HTERT RPE-1 (cell line): ENCODE results near the gene ZNF134.

Experiments used
- in situ Hi-C: fragments of 300-500 bp; cut with MboI; formaldehyde crosslinking; loops from 4 replicates; pipeline ENCODE4 v1.14.3; 2020; ENCODE audit warnings: low sequenced_read_pairs

ZNF134 gene

DNA sequence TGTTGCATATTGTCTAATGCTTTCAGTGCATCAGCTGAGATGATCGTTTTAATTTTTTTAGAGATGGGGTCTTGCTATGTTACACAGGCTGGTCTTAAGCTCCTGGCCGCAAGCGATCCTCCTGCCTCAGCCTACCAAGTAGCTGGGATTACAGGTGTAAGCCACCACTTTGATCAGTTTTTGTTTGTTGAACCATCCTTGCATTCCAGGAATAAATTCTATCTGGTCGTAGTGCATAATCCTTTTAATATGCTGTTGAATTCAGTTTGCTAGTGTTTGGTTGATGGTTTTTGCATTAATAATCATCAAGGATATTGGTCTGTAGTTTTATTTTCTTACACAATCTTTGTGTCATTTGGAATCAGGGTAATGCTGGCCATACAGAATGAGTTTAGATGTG, 23.3 kb downstream of the ZNF134 start:
- in situ Hi-C loops = no loop called here

DNA sequence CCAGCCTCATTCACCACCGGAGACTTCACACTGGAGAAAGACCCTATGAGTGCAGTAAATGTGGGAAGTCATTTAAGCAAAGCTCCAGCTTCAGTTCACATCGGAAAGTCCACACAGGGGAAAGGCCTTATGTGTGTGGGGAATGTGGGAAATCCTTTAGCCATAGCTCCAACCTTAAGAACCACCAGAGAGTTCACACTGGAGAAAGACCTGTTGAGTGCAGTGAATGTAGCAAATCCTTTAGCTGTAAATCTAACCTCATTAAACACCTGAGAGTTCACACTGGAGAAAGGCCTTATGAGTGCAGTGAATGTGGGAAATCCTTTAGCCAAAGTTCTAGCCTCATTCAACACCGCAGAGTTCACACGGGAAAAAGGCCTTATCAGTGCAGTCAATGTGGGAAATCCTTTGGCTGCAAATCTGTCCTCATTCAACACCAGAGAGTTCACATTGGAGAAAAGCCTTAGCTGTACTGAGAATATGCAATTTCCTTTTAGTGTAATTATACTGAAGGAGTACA, 27.7 kb downstream of the ZNF134 start:
- in situ Hi-C loops = no loop called here

DNA sequence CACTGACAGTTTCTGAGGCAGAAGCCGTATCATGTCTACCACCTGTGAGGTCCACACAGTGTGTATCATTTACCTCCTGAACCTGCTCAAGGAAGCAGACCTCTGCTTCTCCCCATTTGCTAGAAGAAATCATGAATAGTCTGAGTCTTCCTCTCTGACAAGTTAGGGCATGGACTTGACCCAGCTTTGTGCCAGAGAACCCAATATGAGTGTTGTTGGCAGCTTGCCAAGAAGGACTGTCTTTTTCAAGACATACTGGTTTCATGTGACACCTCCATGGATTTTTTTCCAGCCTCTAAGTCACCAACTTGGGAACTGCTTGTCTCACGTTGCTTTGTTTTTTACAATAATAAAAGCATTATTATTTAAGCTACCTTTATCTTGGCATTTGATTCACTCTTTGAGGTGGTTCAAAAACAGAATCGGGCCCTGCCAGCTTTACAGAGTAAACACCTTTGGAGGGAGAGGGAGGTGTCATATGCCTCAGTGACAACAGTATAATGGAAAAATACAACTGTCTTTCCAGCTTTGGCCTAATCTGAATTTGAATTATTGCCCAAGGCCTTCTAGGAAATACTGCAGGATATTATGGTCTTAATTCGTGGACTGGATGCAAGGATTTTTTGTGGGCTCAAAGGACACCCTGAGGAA, 28.5 kb downstream of the ZNF134 start:
- in situ Hi-C loops = no loop called here

DNA sequence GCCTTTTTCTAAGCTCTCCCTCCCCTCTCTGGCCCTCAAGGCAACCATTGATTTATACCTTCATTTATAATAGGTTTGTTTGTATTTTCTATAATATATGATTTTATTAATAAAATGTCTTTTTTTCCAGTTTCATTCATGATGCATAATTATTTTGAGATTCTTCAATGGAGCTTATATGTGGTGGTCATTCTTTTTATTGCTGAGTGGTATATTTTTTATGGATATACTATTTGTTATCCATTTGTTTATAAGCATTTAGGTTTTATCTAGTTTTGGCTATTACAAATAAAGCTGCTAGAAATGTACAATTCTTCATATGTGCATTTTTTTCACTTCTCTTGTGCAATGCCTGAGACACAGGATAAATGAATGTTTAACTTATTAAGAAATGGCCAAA, 29.7 kb downstream of the ZNF134 start:
- in situ Hi-C loops = no loop called here

DNA sequence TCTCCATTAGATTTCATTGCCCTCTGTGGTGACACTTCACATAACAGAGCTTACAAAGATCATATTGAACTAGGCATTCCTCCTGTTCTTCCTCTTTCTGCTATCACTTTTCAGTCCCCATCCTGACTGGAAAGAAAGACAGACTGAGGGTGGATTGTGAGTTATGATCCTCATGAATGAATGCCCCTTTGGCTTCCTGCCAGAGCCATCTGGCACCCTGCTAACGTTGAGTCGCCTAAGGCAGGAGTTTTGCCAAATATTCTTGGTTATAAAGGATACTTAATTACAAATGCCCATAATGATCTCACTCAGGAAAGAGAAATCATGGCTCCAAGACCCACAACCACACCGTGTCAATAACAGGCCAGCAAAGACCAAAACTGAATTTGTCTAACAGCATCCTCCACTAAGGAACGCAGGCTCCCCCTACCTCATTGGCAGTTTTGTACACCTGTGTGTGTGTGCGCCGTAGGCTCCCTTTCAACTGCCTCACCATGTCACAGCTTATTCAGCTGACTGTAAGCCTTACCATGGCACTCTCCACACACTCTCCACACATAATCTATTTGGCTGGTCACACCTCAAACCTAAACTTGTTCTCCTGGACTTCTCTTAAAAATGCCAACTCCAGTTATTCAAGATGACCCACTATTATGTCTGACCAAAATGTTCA, 34.4 kb downstream of the ZNF134 start:
- in situ Hi-C loops = no loop called here

DNA sequence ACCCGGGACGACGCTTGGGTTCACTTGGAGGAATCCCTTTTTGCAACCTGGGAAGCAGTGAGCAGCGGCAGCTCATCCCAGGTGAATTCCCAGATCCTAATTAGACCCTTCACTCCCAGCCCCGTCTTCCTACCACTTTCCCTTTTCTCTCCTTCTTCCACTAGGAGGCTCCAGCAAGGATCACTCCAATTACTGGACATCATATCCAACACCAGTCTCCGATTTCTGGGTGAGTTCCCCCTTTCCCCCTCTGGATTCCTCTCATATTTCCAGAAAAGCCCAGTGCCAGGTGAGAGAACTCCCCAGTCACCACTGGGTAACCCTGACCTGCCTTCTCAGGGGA, 37.6 kb downstream of the ZNF134 start:
- in situ Hi-C loops = no loop called here

DNA sequence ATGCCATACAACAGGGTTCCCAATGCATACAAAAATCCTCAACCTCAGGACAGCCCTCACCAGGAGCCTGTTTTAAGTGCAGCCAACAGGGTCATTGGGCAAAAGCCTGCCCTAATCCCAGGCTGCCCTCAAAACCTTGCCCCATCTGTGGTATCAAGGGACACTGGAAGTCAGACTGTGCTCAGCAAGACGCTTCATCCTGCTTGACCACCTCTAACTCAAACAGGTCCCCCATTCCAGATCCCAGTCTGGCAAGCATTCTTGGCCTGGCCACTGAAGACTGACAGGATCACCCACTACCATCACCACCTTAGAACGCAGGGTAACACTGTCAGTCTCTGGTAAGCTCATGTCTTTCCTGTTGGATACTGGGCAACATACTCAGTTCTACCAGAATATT, 39.6 kb downstream of the ZNF134 start:
- in situ Hi-C loops = no loop called here

DNA sequence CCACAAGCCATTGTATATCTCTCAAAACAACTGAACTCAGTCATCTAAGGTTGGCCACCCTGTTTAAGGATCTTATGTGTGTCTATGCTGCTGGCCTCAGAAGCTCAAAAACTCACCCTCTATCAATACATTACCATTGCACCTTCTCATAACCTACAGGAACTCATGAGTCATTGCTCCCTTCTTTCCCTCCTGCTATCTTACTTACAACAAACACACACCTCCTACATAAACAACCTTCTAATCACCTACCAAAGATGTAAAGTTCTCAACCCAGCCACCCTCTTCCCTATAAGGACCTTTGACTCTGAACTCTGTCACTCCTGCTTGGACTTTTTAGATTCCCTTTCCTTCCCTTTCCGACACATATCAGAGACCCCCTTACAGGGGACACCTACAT, 41.4 kb downstream of the ZNF134 start:
- in situ Hi-C loops = no loop called here

DNA sequence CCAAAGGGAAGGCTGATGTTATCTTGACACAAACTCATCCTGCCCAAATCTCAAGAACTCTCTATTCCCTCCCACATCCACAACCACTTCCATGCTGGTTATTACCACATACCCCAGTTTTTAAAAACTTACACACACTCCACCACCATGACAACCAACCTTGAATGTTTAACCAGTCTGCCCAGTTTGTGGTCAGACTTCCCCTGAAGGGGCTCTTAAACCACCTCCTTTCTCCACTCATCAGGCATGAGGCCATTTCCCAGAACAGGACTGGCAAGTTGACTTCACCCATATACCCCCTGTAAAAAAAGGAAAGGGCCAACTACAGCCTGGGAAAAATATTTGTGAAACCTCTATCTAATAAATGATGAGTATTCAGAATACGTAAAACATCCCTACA, 42.3 kb downstream of the ZNF134 start:
- in situ Hi-C loops = no loop called here

DNA sequence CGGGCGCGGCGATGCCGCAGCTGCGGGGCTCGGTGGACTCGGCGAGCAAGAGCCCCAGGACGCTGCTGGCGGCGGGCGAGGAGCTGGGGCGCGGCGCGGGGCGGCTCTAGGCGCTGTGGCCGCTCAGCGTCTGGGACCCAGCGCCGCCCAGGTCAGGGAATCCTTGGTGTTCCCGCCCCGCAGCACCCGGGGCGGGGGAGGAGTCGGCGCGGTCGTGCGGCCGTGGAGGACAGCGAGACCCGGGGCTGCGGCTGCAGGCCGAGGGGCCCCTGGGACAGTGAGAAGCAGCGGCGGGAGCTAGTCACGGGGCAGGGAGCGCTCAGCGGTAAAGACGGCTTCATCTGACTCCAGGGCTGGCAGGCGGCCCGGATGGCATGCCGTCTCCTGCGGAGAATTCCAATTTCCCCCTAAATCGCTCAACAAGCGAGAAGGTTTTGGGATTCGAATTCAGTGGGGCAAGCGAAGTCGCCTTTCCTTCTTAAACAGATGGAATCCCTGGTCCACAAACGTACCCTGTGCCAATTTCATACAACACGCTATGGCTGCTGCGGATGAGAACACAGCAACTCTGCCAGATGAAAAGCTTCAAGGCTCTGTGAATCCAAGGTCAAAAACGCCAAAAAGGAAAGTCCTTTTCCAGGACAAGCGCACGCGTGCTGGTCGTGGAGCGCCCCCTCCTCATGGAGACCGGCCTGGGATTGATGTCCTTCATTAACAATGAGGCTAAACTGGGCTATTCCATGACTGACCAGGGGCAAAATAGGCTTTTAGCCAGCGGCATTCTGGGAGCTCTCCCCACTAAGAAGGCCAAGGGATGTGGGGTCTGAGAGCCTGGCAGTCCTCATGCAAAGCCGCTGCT, 50.5 kb downstream of the ZNF134 start:
- in situ Hi-C loops = no loop called here

DNA sequence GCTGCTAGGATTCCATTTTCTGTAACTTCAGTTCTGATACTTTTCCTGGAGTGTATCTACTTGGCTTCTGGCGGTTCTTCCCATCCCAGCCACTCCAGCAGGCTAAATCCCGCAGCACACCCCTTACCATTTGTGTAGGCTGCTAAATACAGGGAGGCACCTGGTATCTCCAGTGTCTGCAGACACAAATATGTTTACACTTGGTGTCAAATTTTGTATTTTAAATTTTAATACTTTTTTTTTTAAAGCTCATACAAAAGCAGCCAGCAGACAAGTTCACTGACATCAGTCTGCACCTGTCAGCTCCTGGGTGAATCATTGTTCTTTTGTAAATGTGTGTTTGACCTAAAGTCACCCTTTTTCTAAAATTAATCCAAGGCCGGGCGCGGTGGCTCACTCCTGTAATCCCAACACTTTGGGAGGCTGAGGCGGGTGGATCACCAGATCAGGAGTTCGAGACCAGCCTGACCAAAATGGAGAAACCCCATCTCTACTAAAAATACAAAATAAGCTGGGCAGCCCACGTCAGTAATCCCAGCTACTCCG, 51.3 kb downstream of the ZNF134 start:
- in situ Hi-C loops = no loop called here

DNA sequence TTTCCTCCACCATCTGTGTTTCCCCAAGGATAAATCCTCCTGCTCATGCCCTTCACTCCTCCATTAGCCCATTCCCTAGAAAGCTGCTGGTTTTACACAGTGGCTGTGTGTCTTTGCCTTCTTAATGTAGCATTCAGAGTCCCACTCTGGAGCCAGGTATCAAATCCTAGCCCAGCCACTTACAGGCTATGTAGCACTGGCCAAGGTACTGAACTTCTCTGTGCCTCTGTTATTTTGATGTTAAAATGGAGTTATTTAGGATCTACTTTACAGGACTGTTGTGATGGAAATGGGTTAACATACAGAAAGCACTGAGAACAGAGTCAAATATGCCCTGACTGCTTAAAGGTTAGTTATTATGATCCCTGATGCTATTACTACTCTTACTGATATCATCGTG, 53.2 kb downstream of the ZNF134 start:
- in situ Hi-C loops = no loop called here

DNA sequence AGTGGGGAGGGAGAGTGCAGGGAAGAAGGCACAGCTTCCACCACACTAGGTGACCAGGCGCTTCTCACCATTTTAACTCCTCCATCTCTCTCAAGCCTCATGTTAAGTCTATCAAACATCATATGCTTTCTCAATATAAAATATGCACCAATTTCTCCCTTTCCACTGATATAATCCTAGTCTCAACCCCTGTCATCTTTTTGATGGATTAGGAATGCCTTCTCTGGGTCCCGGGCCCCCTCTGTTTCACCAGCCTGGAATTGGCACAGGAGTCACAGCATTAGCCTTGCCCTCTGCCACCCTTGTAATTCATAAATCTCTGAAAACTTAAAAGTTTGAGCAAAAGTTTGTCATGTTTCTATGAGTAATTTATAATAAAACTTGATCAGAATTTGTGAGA, 54.6 kb downstream of the ZNF134 start, which contains the start of gene ZSCAN4:
ZSCAN4 (plus strand) TSS at position 301 of the 400 bp plus-strand sequence. CDS start 7,211 bp downstream, outside the sequence.
- in situ Hi-C loops = no loop called here

DNA sequence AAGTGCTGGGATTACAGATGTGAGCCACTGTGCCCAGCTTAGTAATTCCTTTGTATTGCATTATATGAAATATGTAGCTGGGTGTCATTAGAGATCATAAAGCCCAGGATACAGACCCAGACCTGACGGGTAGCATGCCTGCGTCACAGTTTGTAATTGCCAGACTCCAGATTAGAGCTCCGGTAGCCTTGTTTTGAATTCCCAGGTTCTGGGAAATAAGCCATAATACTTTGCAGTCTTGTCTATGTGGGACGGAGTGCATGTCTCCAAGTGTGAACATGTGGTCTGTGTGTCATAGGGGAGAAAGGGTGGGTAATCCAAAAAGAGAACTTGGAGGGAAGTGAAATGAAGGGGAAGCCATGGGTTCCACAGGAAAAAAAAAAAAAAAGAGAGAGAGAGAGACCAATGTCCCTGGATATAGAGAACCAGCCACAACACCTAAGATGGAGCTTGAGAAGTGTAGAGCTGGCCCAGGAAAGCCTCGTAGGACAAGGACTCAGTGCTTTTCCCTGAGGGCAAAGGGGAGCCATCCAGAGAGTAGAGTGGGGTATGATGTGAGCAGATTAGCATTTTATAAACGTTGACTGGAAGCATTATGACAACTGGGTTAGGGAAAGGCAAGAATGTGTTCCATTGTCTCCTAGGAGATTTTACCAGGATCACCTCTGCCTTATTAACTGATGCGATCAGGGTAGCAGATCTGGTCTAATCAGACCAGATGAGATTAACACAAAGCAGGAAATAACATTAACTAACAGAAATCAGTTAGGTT, 57.3 kb downstream of the ZNF134 start:
- in situ Hi-C loops = no loop called here

DNA sequence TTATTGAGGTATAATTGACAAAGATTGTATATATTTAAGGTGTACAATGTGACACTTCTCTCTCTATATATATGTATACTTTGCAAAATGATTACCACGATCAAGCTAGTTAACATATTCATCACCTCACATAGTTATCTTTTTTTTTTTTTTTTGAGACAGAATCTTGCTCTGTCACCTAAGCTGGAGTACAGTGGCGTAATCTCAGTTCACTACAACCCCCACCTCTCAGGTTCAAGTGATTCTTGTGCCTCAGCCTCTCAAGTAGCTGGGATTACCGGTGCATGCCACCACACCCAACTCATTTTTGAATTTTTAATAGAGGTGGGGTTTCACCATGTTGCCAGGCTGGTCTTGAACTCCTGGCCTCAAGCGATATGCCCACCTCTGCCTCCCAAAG, 58.4 kb downstream of the ZNF134 start:
- in situ Hi-C loops = no loop called here
